M059J (cell line): Measurements from ENCODE around the gene LMF2. TPM values are rescaled to one million over a fixed set of nuclear protein-coding genes. Genes with fewer than 3 reads are reported as not detected.

Source experiments
- DNase-seq: peaks from one replicate; pipeline ENCODE4 v3.0.0-alpha.2; 2012; ENCODE audit warnings: low read depth
- total RNA-seq: library from RNA; depleted of rRNA; stranded (reverse); fragments of >200 nt; shearing (Covaris generic); gene quantifications from 2 replicates; pipeline ENCODE4 v1.2.3, GENCODE V29; 2014; rRNA removed

The LMF2 gene
- total RNA-seq, result 31.2 and 59.8 TPM in 2 replicates

- DNase-seq, result peak; percentile 63
These were observed at the start of gene LMF2 for GRCh38 chr22:50507421-50507990. Gene LMF2 (minus strand): TSS chr22:50507702. CDS start chr22:50507675, 27 bp downstream.

GRCh38 chr22:50556703-50557102, 49.2 kb upstream of the LMF2 start:
- no peak for DNase-seq

- no peak for DNase-seq
These were observed 45.8 kb upstream of the LMF2 start for GRCh38 chr22:50553310-50553709.

- DNase-seq, result no peak
These were observed 43.8 kb upstream of the LMF2 start for GRCh38 chr22:50551160-50551752.

GRCh38 chr22:50550395-50550794, 42.9 kb upstream of the LMF2 start:
- no peak for DNase-seq

- DNase-seq, result no peak
These were observed 41.7 kb upstream of the LMF2 start for GRCh38 chr22:50548921-50549790.

- DNase-seq, result no peak
These were observed 40.8 kb upstream of the LMF2 start for GRCh38 chr22:50548040-50548920.

- no peak for DNase-seq
These were observed 39.9 kb upstream of the LMF2 start for GRCh38 chr22:50547263-50547985.

GRCh38 chr22:50546326-50547262, 39.1 kb upstream of the LMF2 start:
- no peak for DNase-seq

GRCh38 chr22:50545522-50546325, 38.2 kb upstream of the LMF2 start, which contains the start of gene KLHDC7B:
Gene KLHDC7B (plus strand): TSS chr22:50545899. CDS start chr22:50546244, 345 bp downstream.
- no peak for DNase-seq

GRCh38 chr22:50544746-50545253, 37.3 kb upstream of the LMF2 start:
- DNase-seq, result no peak

GRCh38 chr22:50544078-50544745, 36.7 kb upstream of the LMF2 start:
- DNase-seq, result peak; percentile 73

- peak; percentile 53 for DNase-seq
These were observed 35.0 kb upstream of the LMF2 start for GRCh38 chr22:50542416-50542927.

GRCh38 chr22:50541667-50542026, 34.1 kb upstream of the LMF2 start:
- peak; percentile 93 for DNase-seq

GRCh38 chr22:50540381-50540780, 32.9 kb upstream of the LMF2 start:
- no peak for DNase-seq

GRCh38 chr22:50537765-50538164, 30.3 kb upstream of the LMF2 start:
- DNase-seq, result no peak

- DNase-seq, result no peak
These were observed 28.7 kb upstream of the LMF2 start for GRCh38 chr22:50536226-50536625.

- DNase-seq, result no peak
These were observed 27.6 kb upstream of the LMF2 start for GRCh38 chr22:50535113-50535512.
